Measurements from ENCODE around the gene TSPY3.
"Not testable (repeated sequence)": the region's sequence is repeated elsewhere in the genome, so short reads cannot be mapped to it uniquely, and the experiment has no call there.

Gene TSPY3

GRCh38 chrY:9398121-9398520 is at the start of gene TSPY3:
Gene TSPY3 (plus strand): TSS chrY:9398421. CDS start chrY:9398467, 46 bp downstream.
- not testable (repeated sequence) for DNase-seq

GRCh38 chrY:9357497-9357896 is 40.7 kb upstream of the TSPY3 start, which contains the start of gene TSPY8:
Gene TSPY8 (plus strand): TSS chrY:9357797. CDS start chrY:9357843, 46 bp downstream.
- DNase-seq, result not testable (repeated sequence)

- not testable (repeated sequence) for DNase-seq
These were observed 1.7 kb upstream of the TSPY3 start for GRCh38 chrY:9396527-9396926.

Measured in SHP77 (cell line).